ENCODE results near the gene ZNF438.

DNA sequence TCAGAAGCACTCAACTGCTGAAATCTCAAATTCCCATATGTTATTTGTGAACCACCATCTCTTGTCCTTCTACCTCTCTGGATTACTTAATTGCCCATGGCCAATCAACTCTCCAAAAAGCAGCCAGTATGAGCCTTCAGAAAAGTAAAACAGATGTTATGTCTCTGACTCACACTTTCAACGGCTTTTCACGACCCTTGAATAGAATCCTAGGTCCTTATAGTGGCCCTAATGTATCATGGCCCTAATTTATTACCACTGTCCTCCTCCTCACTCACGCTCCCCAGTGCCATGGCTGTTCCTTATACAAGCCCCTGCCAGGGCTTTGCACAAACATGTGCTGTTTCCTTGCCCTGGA is 20.0 kb downstream of the ZNF438 start:
- TF ChIP-seq, protein P1, sequence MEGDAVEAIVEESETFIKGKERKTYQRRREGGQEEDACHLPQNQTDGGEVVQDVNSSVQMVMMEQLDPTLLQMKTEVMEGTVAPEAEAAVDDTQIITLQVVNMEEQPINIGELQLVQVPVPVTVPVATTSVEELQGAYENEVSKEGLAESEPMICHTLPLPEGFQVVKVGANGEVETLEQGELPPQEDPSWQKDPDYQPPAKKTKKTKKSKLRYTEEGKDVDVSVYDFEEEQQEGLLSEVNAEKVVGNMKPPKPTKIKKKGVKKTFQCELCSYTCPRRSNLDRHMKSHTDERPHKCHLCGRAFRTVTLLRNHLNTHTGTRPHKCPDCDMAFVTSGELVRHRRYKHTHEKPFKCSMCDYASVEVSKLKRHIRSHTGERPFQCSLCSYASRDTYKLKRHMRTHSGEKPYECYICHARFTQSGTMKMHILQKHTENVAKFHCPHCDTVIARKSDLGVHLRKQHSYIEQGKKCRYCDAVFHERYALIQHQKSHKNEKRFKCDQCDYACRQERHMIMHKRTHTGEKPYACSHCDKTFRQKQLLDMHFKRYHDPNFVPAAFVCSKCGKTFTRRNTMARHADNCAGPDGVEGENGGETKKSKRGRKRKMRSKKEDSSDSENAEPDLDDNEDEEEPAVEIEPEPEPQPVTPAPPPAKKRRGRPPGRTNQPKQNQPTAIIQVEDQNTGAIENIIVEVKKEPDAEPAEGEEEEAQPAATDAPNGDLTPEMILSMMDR (IDR thresholded peaks at IDR 0.05; ENCODE audit: borderline replicate concordance, extremely low read depth, low read length, poor library complexity, severe bottlenecking), result no peak
- TF ChIP-seq EZH2 (IDR thresholded peaks at IDR 0.05; ENCODE audit: borderline replicate concordance, low read depth, low read length, severe bottlenecking), result no peak
